HG03558 (cell line): ENCODE measurements around the gene GLT8D2.
"Not testable (repeated sequence)": the region's sequence is repeated elsewhere in the genome, so short reads cannot be mapped to it uniquely, and the experiment has no call there.

Source experiments
- ATAC-seq: cut with Tn5 transposase; IDR thresholded peaks from one replicate; pipeline ENCODE4 v1.9.1; 2021; ENCODE audit warnings: moderate number of reproducible peaks; ENCODE audit not compliant: unreplicated experiment; ENCODE audit errors: extremely low read depth

The GLT8D2 gene

GRCh38 chr12:104054681-104055346 lies 4.8 kb upstream of the GLT8D2 start:
- no peak for ATAC-seq

- ATAC-seq, result no peak
Observed at GRCh38 chr12:104050436-104050835, 449 bp upstream of the GLT8D2 start.

- no peak for ATAC-seq
Observed at GRCh38 chr12:104049278-104049902, 597 bp downstream of the GLT8D2 start.

GRCh38 chr12:104048811-104049210 lies 1.2 kb downstream of the GLT8D2 start:
- ATAC-seq, result no peak

- no peak for ATAC-seq
Observed at GRCh38 chr12:104048162-104048561, 1.8 kb downstream of the GLT8D2 start.

- no peak for ATAC-seq
Observed at GRCh38 chr12:104046306-104046705, 3.7 kb downstream of the GLT8D2 start.

- no peak for ATAC-seq
Observed at GRCh38 chr12:104044158-104044557, 5.8 kb downstream of the GLT8D2 start.

- no peak for ATAC-seq
Observed at GRCh38 chr12:104042580-104042979, 7.4 kb downstream of the GLT8D2 start.

GRCh38 chr12:104039769-104040168 lies 10.2 kb downstream of the GLT8D2 start:
- ATAC-seq, result not testable (repeated sequence)

GRCh38 chr12:104036143-104036542 lies 13.8 kb downstream of the GLT8D2 start:
- ATAC-seq, result not testable (repeated sequence)

GRCh38 chr12:104030596-104030995 lies 19.4 kb downstream of the GLT8D2 start:
- not testable (repeated sequence) for ATAC-seq

- no peak for ATAC-seq
Observed at GRCh38 chr12:104026841-104027599, 23.0 kb downstream of the GLT8D2 start.

GRCh38 chr12:104025771-104026170 lies 24.2 kb downstream of the GLT8D2 start:
- ATAC-seq, result no peak

GRCh38 chr12:104024348-104024747 lies 25.6 kb downstream of the GLT8D2 start:
- ATAC-seq, result no peak

GRCh38 chr12:104023710-104024109 lies 26.3 kb downstream of the GLT8D2 start:
- ATAC-seq, result no peak

- ATAC-seq, result no peak
Observed at GRCh38 chr12:104022786-104023185, 27.2 kb downstream of the GLT8D2 start.

- not testable (repeated sequence) for ATAC-seq
Observed at GRCh38 chr12:104021862-104022261, 28.1 kb downstream of the GLT8D2 start.

- no peak for ATAC-seq
Observed at GRCh38 chr12:104012331-104012730, 37.7 kb downstream of the GLT8D2 start.

GRCh38 chr12:104011253-104011652 lies 38.7 kb downstream of the GLT8D2 start:
- ATAC-seq, result no peak

GRCh38 chr12:104010606-104011169 lies 39.3 kb downstream of the GLT8D2 start:
- no peak for ATAC-seq

- no peak for ATAC-seq
Observed at GRCh38 chr12:104010121-104010520, 39.9 kb downstream of the GLT8D2 start.
